Measurements from ENCODE around the gene ADAMTSL1. TPM values are rescaled to one million over a fixed set of nuclear protein-coding genes. Genes with fewer than 3 reads are reported as not detected.

ADAMTSL1 gene
- total and polyA plus RNA-seq, 4 donors: 0.31 to 3.4 (median 1.9) TPM

DNA sequence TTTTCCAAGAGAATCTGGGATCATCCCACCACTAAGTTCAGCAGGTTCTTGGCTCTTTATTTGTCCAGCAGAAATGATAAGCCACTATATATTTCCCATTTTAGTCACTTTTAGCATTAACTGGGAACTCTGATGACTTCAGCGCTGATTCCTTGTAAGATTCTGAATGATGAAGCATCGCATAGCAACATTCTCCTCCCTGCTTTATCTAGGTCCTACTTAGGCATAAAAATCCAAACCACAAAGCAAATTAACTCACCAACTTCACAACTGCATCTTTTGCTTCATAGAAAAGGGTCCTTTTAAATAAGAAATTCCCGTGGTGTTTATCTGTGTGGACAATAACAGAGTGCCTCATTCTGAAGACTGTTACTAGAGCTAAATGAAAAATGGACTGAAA lies 355.1 kb downstream of the ADAMTSL1 start:
- no peak overlapping the region for H3K9ac ChIP-seq (ENCODE audit: low read depth in 1 of 2, low read length in 2 of 2)
- WGBS: 94% methylated on average over 3 of the region's 3 CpGs

DNA sequence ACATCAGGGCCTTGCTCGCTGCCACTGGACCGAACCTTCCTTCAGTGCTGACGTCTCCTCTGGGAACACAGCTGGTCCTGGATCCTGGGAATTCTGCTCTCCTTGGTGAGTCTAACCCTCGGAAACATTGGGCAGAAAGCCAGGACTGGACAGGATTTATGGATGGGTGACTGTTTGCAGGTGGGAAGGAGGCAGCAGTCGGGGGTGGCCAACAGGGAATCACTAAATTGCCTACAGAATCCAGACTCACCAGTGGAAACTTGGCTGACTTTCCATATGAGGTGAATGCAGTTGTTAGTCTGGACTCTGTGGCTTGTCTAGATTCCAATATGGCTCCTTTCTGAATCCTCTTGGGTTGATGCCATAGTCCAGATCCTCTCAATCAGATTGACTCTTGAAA lies 355.9 kb downstream of the ADAMTSL1 start:
- Histone ChIP-seq H3K36me3 (ENCODE audit: control insufficient read depth in 4 of 4, insufficient read depth in 3 of 4, low read depth in 1 of 4, low read length in 3 of 4) (no peaks in the 10 kb centered on the region), H3K4me3 (ENCODE audit: low read depth in 1 of 3, low read length in 3 of 3) (no peak overlapping the region), H3K9me3 (ENCODE audit: control insufficient read depth in 4 of 4, low read length in 3 of 4) (no peaks in the 10 kb centered on the region), H3K27me3 (ENCODE audit: control insufficient read depth in 4 of 4, insufficient read depth in 4 of 4, low read length in 3 of 4) (no peaks in the 10 kb centered on the region), H3K27ac (ENCODE audit: low read depth in 1 of 2, low read length in 2 of 2) (no peak overlapping the region), H3K4me1 (ENCODE audit: control insufficient read depth in 4 of 4, insufficient read depth in 4 of 4, low read length in 3 of 4) (peaks cover 0 to 3% (median 3%) of the 10 kb centered on the region in 4 donors), H3K9ac (ENCODE audit: low read depth in 1 of 2, low read length in 2 of 2) (no peak overlapping the region)
- WGBS: 91% methylated on average over 5 of the region's 5 CpGs
- no peak for DNase-seq (ENCODE audit: low spot score)
- no peak for TF ChIP-seq RAD21 (IDR thresholded peaks at IDR 0.05)
- no peak for TF ChIP-seq FOXA1 (IDR thresholded peaks at IDR 0.05)
- no peak for TF ChIP-seq JUND (IDR thresholded peaks at IDR 0.05)
- TF ChIP-seq TAF1 (conservative IDR thresholded peaks at IDR 0.05): no peak
- no peak for TF ChIP-seq HNF4A (conservative IDR thresholded peaks at IDR 0.05)
- no peak for TF ChIP-seq GABPA (IDR thresholded peaks at IDR 0.05 in 1 of 2, conservative IDR thresholded peaks at IDR 0.05 in 1 of 2)
- TF ChIP-seq, protein P1, sequence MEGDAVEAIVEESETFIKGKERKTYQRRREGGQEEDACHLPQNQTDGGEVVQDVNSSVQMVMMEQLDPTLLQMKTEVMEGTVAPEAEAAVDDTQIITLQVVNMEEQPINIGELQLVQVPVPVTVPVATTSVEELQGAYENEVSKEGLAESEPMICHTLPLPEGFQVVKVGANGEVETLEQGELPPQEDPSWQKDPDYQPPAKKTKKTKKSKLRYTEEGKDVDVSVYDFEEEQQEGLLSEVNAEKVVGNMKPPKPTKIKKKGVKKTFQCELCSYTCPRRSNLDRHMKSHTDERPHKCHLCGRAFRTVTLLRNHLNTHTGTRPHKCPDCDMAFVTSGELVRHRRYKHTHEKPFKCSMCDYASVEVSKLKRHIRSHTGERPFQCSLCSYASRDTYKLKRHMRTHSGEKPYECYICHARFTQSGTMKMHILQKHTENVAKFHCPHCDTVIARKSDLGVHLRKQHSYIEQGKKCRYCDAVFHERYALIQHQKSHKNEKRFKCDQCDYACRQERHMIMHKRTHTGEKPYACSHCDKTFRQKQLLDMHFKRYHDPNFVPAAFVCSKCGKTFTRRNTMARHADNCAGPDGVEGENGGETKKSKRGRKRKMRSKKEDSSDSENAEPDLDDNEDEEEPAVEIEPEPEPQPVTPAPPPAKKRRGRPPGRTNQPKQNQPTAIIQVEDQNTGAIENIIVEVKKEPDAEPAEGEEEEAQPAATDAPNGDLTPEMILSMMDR (IDR thresholded peaks at IDR 0.05; ENCODE audit: low read depth, low read length, missing input control): no peak
- TF ChIP-seq, protein P2, sequence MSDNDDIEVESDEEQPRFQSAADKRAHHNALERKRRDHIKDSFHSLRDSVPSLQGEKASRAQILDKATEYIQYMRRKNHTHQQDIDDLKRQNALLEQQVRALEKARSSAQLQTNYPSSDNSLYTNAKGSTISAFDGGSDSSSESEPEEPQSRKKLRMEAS (IDR thresholded peaks at IDR 0.05): no peak
- TF ChIP-seq, protein P3, sequence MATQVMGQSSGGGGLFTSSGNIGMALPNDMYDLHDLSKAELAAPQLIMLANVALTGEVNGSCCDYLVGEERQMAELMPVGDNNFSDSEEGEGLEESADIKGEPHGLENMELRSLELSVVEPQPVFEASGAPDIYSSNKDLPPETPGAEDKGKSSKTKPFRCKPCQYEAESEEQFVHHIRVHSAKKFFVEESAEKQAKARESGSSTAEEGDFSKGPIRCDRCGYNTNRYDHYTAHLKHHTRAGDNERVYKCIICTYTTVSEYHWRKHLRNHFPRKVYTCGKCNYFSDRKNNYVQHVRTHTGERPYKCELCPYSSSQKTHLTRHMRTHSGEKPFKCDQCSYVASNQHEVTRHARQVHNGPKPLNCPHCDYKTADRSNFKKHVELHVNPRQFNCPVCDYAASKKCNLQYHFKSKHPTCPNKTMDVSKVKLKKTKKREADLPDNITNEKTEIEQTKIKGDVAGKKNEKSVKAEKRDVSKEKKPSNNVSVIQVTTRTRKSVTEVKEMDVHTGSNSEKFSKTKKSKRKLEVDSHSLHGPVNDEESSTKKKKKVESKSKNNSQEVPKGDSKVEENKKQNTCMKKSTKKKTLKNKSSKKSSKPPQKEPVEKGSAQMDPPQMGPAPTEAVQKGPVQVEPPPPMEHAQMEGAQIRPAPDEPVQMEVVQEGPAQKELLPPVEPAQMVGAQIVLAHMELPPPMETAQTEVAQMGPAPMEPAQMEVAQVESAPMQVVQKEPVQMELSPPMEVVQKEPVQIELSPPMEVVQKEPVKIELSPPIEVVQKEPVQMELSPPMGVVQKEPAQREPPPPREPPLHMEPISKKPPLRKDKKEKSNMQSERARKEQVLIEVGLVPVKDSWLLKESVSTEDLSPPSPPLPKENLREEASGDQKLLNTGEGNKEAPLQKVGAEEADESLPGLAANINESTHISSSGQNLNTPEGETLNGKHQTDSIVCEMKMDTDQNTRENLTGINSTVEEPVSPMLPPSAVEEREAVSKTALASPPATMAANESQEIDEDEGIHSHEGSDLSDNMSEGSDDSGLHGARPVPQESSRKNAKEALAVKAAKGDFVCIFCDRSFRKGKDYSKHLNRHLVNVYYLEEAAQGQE (IDR thresholded peaks at IDR 0.05): no peak
- TF ChIP-seq SP1 (IDR thresholded peaks at IDR 0.05): no peak
- TF ChIP-seq HNF4G (IDR thresholded peaks at IDR 0.05): no peak

More for the DNA sequence above, 355.1 kb downstream of the ADAMTSL1 start:
- Histone ChIP-seq H3K36me3 (ENCODE audit: control insufficient read depth in 4 of 4, insufficient read depth in 3 of 4, low read depth in 1 of 4, low read length in 3 of 4) (no peaks in the 10 kb centered on the region), H3K27me3 (ENCODE audit: control insufficient read depth in 4 of 4, insufficient read depth in 4 of 4, low read length in 3 of 4) (no peaks in the 10 kb centered on the region), H3K4me1 (ENCODE audit: control insufficient read depth in 4 of 4, insufficient read depth in 4 of 4, low read length in 3 of 4) (peaks cover 0 to 7% (median 5%) of the 10 kb centered on the region in 4 donors), H3K27ac (ENCODE audit: low read depth in 1 of 2, low read length in 2 of 2) (no peak overlapping the region), H3K4me3 (ENCODE audit: low read depth in 1 of 3, low read length in 3 of 3) (no peak overlapping the region), H3K9me3 (ENCODE audit: control insufficient read depth in 4 of 4, low read length in 3 of 4) (no peaks in the 10 kb centered on the region)
- TF ChIP-seq YY1 (IDR thresholded peaks at IDR 0.05) (no peak), TAF1 (conservative IDR thresholded peaks at IDR 0.05) (no peak)
- TF ChIP-seq, protein P4, sequence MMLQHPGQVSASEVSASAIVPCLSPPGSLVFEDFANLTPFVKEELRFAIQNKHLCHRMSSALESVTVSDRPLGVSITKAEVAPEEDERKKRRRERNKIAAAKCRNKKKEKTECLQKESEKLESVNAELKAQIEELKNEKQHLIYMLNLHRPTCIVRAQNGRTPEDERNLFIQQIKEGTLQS (IDR thresholded peaks at IDR 0.05): no peak
- DNase-seq (ENCODE audit: low spot score): no peak
